ENCODE results near the gene PCMT1. TPM values are rescaled to one million over a fixed set of nuclear protein-coding genes. Genes with fewer than 3 reads are reported as not detected.
A peak's percentile ranks its signal among the peaks of the same experiment; 100 is the strongest.

PCMT1 gene
- total and polyA plus RNA-seq, 9 of the 15 experiments (the other 6 are each of a cell fraction or from before 2014, with no cell fraction given), result 217 to 541 (median 327) TPM

DNA sequence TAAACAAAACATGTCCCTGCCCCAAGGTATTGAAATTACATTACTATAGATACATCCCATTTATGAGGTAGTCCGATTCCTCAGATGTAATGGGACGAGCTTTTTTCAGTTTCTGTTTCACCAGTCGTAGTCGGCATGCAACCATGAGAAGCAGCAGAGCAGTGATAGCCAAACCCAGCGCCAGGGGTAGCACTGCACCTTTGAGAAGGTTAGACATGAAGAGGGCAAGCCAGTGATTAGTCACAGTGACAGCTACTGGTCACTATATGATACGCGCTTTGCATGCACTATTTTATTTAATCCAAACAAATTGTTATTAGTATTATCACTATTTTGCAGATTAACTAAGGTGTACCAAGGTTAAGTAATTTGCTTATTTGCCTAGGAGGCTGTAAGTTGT is 71.0 kb downstream of the PCMT1 start (continued):
- TF ChIP-seq, protein P1, sequence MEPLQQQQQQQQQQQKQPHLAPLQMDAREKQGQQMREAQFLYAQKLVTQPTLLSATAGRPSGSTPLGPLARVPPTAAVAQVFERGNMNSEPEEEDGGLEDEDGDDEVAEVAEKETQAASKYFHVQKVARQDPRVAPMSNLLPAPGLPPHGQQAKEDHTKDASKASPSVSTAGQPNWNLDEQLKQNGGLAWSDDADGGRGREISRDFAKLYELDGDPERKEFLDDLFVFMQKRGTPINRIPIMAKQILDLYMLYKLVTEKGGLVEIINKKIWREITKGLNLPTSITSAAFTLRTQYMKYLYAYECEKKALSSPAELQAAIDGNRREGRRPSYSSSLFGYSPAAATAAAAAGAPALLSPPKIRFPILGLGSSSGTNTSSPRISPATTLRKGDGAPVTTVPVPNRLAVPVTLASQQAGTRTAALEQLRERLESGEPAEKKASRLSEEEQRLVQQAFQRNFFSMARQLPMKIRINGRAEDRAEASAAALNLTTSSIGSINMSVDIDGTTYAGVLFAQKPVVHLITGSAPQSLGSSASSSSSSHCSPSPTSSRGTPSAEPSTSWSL (CRISPR knock-in tag; IDR thresholded peaks at IDR 0.05; ENCODE audit: borderline replicate concordance), result no peak

DNA sequence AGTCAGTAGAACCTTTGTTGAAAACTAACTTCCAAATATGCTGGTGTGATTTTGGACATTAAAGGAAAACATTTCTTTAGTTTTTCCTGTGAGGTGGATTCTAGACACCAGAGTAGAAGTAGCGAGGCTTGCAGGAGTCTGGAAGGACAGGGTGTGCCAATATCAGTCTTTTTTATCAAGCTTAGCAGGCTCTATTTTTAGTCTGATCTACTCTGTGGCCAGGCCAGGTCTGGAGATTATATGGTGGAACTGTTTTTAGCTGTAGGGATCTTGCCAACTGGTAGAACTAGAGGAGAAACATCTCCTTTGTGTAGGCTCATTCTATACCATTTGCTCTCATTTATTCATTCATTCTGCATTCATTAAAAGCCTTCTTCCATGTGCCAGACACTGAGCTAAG is 72.0 kb downstream of the PCMT1 start:
- H3K27ac ChIP-seq (ENCODE audit: extremely low read depth, low read depth, low read length), result no peak overlapping the region
- ATAC-seq, result peak; percentile 62
- no peaks in the 10 kb centered on the region for H3K27me3 ChIP-seq (ENCODE audit: control insufficient read depth in 2 of 2, insufficient read depth in 2 of 2, low read length in 2 of 2)
- DNase-seq (ENCODE audit: extremely low read depth in 1 of 4, low spot score in 3 of 4), result peak in 2 of 4 experiments; percentile 33 to 35
- H4K20me1 ChIP-seq (replicated peaks; ENCODE audit: control insufficient read depth, insufficient read depth, low read length), result no peaks in the 10 kb centered on the region
- BruUV-seq (replicated peaks), result no TSS peak
- no peaks in the 10 kb centered on the region for H3K79me2 ChIP-seq (ENCODE audit: control insufficient read depth, insufficient read depth, low read length)
- TF ChIP-seq ARID1B (IDR thresholded peaks at IDR 0.05) (peak; percentile 15; the same call in 1 of the 2 replicates), TAL1 (IDR thresholded peaks at IDR 0.05) (0 out of 2 replicates have a peak, but pooled peaks have one; percentile 10), MEF2A (IDR thresholded peaks at IDR 0.05; ENCODE audit: control insufficient read depth, low read depth, low read length) (peak; percentile 69), ZNF384 (IDR thresholded peaks at IDR 0.05; ENCODE audit: low read depth, low read length) (no peak), MEF2D (tag; conservative IDR thresholded peaks at IDR 0.05; ENCODE audit: low read depth) (peak; percentile 91), CBFA2T3 (IDR thresholded peaks at IDR 0.05) (peak; percentile 17)
- TF ChIP-seq, protein P2, sequence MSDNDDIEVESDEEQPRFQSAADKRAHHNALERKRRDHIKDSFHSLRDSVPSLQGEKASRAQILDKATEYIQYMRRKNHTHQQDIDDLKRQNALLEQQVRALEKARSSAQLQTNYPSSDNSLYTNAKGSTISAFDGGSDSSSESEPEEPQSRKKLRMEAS (CRISPR knock-in tag; IDR thresholded peaks at IDR 0.05), result no peak
- H3K9me3 ChIP-seq (replicated peaks; ENCODE audit: control insufficient read depth, insufficient read depth, low read depth, low read length), result no peaks in the 10 kb centered on the region
- CTCF ChIA-PET (ENCODE audit: low intra/inter-chr PET ratio), result interaction anchor here (0.6 kb wide), 1 partner anchor 117 kb away, joined by 3 read pairs; no protein-coding TSS in a partner anchor
- intact Hi-C loops (cut with micrococcal nuclease) (no loop called here), in situ Hi-C loops (cut with MboI) (loop anchor here (5.0 kb wide), 1 partner anchor 99 kb away; no protein-coding TSS in a partner anchor)
- no peaks in the 10 kb centered on the region for H3K36me3 ChIP-seq (ENCODE audit: control insufficient read depth, insufficient read depth, low read length)
- peaks cover 5 to 10% of the 10 kb centered on the region in 2 experiments; a peak in 4 of 5 replicates for H3K4me1 ChIP-seq (replicated peaks in 1 of 2; ENCODE audit: control insufficient read depth in 2 of 2, insufficient read depth in 2 of 2, low read length in 2 of 2)
- 8% methylated on average over 1 of the region's 1 CpG for WGBS (ENCODE audit: insufficient coverage, low coverage, missing lambda C conversion rate)
- FAIRE-seq, result no peak
- H3K9me1 ChIP-seq (ENCODE audit: control insufficient read depth, insufficient read depth, low read length), result no peaks in the 10 kb centered on the region
- POLR2A ChIA-PET, result interaction anchor here (0.7 to 1.8 kb wide), 8 partner anchors 10 to 730 kb away, joined by 3 to 4 read pairs (median 3); no protein-coding TSS in a partner anchor
- no peak overlapping the region for H3K4me3 ChIP-seq
- H3K4me2 ChIP-seq (ENCODE audit: insufficient read depth, low read length), result peak overlapping the region; percentile 48
- H2AFZ ChIP-seq (ENCODE audit: low read depth, low read length), result no peak overlapping the region; the same call in 1 of the 2 replicates
- H3K9ac ChIP-seq (ENCODE audit: insufficient read depth in 1 of 2, low read depth in 2 of 2, low read length in 2 of 2), result peak overlapping the region in 1 of 2 experiments; percentile 15; a peak in 1 of 4 replicates
